Measurements from ENCODE around the gene OSBPL5.

The OSBPL5 gene

DNA sequence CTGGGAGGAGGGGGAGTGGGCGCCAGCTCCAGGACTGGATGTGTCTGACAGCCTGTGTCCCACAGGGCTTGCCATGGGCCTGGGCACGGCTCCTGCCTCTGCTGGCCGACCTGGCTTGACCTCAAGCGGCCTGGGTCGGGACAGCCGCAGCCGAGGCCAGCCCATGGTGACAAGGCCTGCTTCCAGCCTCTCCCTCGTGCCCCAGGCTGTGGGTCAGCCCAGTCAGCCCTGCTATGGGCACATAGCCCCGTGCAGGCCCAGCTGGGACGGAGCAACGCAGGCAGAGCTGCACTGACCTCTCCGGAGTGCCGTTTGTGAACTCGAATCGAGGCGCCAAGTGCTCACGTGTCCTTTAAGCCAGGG, 17.9 kb downstream of the OSBPL5 start:
- DNase-seq = no peak

DNA sequence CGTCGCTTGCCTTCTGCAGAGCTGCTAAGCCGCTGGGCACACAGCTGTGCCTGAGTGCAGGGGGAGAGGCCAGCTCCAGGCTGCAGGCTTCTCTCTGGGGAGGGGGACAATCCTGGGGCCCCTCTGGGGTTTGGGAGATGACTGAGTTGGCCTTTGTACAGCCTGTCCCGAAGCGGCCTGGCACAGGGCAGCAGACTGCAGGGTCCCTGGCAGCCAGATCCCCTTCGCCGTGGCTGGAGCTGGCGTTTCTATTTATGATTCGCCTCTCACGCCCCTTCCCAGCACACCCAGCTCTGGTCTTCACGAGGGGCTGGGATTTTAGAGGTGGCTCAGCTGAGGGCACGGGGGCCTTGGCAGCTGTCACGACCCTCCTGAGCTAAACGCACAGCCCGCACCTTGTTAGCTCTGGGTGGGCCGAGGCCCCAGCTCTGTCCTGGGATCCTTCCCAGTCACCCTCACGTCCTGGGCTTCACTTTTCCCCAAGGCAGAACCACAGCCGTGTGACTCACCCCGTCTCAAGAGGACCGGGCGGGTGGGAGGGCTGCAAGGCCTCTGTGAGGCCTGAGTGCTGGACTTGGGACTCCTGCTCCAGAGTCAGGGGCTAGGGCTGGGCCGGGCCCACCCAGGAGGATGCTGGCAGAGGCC, 18.4 kb downstream of the OSBPL5 start:
- DNase-seq = no peak

DNA sequence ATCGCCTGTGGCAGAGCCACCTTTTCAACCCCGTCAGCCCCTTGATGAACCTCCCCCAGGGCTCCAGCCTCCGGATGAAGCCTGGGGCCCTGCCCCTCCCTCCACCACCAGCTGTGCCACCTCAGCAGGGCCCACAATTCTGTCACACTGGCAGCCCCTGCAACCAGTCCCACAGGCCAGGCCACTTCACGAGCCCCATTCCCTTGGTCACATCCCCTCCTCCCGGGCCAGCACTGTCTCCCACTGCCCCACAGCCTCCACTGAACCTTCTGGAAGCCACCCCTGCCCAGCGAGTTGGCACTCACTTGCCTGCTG, 19.9 kb downstream of the OSBPL5 start:
- no peak for DNase-seq

DNA sequence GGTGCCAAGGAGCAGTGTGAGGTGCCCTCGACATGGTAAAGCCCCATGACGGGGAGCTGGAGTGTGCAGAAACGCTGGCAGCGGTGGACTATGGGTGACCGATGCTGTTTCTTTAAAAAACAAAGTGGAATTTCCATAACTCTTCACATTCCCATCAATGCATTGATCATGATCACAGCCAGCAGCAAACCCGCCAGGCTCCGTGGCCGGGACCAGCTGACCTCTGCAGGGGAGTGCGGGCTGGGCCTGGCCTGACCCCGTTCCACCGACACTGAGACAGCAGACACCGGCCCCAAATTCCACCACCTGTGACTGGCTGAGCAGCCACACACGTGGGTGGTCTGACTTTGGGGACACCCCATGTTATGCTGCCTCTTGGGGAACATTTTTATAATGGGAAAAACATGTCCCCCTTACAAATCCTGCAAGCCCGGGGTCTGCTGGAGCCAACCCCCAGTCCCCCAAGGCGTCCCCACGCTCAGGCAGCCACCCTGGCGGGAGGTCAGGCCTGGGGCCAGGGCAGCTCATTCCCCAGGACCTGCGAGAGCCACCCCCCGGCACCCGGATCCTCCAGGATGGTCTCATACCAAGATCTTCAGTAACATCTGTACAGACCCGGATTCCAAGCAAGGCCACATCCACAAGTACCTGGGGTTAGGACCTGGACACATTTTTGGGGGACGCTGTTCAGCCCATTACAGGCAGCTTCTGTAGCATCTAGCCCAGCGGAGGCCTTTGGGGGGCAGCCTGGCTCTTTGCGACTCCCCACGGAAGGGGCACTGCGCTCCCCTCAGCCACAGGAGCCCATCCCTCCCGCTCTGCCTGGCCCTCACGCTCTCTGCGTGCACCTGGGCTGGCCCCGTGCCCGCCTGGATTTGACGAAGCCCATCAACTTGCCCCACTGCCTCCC, 20.6 kb downstream of the OSBPL5 start:
- DNase-seq = no peak

DNA sequence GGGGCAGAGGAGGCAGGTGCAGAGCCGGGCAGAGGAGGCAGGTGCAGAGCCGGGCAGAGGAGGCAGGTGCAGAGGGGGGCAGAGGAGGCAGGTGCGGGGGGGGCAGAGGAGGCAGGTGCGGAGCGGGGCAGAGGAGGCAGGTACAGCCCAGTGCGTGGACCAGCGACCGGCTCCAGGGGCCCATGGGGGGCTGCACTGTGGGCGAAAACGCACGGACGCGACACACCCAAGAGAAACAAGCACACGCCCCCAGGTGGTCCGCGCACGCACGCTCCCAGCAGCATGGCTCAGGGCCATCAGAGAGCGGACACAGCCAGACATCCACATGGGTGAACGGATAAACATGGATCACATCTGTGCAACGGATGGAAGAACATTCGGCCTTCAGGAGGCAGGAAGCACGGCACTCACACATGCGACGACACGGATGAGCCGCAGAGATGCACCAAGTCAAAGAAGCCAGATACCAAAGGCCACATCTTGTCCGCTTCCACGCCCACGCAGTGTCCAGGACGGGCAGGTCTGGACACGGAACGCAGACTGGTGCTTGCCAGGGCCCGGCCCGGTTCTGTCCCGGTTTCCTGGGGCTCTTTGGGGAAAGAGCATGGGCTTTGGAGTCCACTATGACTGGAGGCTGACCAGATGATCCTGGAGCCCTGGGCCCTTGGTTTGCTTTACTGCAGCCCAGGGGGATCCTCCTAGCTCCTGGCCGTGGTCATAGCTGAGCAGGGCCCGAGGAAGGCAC, 21.8 kb downstream of the OSBPL5 start:
- no peak for DNase-seq

DNA sequence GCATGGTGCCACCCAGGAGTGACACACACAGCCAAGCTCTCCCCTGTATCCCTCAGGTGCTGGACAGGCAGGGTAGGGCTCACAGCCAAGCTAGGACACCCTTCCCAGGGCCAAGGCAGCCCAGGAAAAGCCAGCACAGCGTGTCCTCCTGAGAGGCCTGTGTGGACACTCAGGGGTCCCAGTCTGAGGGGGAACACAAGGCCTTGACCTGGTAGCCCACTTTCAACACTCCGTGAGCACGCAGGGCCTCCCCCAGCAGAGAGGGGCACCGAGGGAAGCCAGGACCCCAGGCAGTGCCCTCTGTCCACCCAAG, 24.9 kb downstream of the OSBPL5 start:
- no peak for DNase-seq

DNA sequence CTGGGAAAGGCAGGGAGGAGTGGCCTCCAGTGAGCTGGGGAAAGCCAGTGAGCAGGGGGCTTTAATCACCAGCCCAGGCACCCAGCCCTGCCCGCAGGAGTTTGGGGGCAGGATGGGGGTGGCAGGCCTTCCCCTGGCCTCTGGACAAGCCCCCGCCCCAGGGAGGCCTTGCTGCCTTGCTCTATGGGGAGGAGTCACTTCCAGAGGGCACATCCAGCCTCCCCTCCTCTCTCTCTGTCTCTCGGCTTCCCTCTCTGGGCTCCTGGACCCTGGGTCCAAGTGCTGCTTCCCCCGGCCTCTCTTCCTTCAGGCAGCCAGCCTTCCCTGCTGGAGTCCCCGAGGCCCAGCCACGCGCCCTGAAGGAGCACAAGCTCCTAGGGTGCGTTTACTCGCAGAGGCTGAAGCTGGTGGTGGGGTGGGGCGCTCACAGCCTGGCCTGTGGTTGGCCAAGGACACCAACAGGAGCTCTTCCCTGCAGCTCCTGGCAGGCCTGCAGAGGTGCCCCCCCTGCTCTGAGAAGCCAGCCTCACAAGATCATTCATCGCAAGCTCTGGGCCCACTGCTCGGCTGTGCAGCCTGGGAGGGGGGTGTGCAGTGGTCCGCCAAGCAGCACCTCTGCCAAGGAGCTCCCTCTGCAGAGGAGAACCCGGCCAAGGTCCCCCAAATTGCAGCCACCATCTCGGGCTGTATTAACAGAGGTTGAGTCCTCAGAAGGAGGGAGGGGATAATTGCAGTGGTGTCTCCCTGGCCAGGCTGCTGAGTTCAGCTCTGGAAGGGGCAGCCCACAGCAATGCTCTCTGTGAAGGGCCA, 25.4 kb downstream of the OSBPL5 start:
- DNase-seq = no peak

DNA sequence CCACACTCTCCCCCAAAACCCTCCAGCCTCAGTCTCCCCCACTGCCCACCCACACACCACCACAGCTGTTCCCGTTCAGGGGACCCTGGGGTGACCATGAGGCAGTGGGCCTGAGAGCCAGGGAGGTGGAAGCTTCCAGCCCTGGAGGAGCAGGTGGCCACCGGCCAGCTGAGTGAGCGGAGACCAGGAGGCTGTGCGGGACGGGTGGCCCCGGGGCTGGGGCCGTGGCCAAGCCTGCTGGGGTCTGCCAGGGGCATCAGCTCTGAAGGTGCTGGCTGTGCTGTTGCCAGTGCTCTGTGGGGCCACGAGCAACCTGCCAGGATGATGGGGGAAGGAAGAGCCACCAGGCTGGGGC, 26.0 kb downstream of the OSBPL5 start:
- no peak for DNase-seq

DNA sequence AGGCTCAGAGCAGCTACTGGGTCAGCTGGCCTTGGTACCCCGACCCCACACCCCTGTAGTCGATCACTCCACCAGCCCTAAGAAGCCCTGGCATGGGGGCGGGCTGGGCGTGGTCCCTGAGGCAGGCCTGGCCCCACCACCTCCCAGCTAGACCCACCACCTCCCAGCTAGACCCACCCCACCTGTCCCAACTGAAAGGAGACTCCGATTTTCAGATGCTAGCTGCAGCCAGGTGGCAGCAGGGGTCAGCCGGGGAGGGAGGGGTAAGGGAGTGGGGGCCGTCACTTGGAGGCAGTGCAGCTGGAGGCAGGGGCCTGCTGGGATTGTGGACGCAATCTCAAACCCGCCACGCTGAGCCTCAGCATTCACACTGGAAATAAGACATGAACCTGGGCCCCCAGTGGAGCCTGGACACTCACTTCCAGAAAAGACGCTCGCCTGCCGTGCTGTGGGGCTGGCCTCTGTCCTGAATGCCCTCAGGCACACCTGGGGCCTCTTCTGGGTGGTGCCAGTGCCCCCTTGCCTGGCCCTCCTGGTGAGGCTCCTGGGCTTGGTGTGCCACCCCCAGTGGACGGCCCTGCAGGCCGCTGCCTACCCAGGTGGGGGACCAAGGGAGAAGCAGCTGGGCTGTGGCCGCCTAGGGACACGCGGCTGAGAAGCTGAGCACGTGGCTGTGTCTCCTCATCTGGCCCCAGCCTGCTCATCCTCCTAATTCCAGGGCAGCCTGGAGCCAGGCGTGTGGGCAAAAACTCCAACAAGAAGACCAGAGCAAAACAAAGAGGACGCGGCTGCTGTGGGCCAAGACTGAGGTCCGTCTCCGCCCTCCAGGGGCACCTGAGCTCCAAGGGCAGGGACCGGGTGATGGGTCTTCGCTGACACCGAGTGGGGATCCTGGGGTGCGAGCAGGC, 26.7 kb downstream of the OSBPL5 start:
- no peak for DNase-seq

DNA sequence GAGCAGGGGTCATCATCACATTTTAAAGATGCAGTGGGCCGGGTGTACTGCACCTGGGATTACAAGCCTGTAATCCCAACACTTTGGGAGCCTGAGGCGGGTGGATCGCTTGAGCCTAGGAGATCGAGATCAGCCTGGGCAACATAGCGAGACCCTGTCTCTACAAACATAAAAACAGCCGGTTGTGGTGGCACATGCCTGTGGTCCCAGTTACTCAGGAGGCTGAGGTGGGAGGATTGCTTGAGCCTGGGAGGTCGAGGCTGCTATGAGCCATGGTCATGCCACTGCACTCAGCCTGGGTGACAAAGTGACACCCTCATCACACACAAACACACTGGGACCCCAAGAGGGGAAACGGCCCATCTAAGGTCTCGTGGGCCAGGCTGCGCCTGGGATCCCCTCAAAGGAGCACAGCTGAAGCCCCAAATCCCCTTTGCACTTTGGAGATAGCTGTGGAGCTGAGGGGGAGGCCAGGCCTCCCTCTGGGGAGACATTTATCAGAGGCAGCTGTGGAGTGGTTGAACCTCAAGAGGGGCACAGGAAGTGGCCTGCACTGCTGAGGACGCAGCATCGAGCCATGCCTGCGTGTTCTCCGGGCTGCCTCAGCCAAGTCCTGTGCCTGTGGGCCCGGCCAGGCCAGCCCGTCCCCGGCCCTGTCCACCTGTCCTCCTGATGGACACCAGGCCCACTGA, 27.5 kb downstream of the OSBPL5 start:
- no peak for DNase-seq

DNA sequence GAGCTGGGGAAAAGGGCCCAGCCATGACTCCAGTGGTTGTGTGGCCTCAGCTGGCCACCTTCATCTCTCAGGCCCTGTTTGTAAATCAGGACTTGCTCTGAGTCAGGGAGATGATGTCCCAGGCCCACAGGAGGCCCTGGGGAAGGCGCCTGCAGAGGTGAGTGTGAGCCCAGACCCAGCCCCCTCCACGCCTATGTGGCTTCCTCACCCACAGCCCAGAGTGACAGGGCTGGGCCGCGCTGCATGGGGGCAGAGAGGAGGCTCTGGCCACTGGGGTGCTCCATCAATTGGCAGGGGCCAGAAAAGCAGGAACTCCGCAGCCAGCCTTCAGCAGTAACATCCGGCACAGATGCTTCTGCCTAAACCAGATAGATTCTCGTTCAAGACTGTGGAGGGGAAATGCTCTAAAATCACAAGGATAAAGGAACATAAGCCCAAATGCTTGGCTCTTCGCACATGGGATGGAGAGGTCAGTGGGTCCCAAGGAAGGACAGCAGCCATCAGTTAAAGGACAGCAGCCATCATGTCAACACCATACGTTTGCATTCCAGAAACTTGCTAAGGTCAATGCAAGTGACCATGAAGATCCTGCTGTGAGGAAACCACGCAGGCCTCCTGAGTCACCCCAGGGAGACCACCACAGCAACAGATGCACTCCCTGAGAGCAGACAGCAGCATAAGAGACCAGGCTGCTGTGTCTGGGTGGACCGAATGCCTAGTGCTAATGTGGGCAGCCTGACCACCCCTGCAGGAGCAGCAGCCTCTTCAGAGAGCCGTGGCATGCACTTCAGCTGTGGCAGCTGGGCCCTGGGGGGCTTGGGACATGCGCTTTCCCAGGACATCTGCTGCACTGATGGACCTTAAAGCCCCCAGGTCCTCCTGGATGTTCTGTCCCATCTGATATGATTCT, 28.3 kb downstream of the OSBPL5 start:
- DNase-seq = no peak

DNA sequence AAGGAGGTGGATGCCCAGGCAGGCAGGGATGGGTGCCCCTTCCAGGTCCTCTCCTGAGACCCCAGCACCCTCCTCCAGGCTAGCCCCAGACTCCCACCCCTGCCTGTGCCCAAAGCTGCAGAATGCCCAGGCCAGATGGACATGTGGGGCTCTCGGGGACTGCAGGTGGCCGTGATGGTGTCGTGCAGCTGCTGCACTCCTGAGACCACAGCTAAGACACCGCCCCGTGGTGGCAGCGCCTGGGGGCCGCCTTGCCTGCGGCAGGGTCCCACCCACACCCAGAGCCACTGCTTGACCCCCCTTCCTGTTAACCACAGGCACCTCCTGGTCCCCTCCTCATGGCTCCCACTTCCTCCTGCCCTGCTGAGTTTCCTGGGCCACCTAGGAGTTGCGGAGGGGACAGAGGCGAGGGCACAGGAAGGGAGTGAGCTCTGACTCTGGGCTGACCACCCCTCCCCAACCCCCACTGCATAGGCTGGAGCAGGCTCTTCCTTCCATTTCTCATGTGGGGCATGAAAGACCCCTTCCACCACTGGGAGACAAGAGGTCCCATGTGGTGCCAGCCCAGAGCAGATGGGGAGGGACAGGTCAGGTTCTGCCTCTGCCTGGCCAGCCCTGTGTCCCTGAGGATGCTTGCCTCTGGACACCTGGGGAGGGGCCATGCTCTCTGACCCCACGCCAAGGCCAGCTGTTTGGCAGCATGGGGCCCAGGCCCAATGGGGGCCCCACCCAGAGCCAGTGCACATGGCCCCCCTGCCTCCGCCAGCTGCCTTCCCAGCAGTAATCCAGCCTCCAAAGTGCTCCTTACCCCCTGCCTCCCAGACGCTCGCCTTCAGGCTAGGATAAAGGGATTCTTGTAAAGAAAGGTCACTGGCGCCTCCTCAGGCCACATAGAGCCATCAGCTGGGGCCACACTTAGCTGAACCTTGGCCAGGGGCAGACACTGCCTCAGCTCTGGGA, 29.3 kb downstream of the OSBPL5 start:
- DNase-seq = no peak

DNA sequence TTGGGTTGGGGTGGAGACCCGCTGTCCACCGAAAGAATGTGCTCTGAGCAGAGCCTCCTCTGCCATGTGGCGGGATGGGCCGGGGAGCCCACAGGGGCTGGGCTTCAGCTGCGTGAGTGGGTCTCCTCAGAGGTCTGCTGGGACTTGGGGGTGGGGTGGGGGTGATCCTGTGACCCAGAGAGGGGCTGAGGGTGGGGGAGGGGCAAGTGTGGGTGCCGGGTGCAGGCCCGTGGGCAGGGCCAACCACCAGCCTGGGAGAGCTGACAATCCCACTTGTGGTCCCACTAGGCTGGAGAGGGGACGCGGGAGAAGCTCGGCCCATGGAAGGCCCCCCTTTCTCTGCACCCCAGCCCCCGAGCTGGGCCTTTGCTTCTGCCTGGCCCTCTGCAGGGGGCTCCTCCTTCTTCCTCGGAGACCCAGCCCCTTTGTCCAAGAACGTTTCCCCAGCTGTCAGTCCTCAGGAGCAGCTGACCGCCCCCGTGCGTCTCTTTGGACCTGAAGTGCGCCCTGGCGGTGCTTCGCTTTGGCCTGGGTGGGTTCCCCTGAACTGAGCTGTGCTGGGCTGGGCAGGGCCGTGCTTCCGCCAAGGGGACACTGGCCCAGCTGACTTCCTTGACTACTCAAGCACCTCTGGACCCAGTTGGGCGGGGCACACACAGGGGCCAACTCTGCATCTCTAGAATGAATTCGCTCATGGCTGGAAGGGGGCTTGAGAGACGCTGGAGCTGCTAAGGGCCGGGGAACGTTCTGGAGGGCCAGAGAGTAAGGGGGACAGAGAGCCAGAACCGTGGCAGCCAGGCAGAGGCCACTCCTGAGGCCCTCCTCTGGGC, 30.2 kb downstream of the OSBPL5 start:
- DNase-seq = no peak

DNA sequence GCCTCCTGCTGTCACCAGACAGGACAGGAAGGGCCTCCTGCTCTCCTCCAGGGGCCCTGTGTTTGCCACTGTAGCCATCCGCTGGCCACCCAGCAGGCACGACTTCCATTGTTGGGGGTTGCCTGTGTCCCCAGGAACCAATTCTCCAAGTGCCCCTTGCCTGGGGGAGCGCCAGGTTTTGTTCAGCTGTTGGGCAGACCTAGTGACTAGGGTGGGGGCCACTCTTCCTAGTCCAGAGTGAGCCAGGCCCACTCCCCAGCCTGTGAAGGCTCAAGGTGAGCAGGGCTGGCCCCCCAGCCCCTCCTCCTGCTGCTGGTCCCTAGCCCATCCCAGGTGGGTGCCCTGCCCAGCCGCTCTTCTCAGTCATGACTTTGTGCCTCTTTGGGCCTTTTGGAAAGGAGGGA, 30.9 kb downstream of the OSBPL5 start:
- no peak for DNase-seq

DNA sequence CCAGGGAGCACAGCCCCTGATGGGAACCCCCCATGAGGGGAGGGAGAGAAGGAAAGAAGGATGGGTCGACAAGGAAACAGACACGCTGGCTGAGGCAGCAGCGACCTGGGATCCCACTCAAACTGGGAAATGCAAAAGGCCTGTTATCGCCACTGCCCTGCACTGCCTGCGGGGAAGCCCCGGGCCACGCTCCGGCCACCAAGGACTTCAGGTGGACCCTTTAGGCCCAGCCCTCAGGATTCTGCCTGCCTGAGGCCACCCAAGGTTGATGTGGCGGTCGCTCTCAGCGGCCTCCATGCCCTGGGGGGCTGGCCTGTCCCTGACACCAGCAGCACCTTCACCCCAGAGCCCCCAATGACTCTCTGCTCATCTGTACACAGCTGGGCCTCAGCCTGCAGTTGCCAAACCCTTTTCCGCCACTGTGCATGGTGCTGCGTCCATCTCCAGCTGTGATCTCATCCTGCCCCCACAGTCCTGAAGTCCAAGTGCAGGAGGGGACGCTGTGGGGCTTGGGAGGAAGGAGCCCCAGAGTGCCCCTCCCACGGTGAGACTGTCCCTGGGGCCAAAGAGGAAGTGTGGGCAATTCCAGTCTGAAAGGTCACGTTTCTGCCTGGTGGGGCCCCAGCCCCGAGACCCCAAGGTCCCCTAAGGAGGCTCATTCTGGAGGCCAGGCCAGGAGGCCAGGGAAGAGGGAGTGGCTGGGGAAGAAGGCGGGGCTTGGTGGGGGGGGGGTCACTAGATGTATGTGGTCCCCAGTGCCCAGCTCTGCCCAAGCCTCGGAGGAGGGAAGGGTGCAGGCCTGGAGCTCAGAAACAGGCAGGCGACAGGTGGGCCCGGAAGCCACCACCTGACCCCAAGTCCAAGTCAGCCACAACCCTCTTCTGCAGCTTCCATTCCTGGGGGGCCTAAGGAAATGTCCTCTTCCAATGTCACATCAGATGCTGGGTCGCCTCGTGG, 31.6 kb downstream of the OSBPL5 start:
- DNase-seq = no peak

DNA sequence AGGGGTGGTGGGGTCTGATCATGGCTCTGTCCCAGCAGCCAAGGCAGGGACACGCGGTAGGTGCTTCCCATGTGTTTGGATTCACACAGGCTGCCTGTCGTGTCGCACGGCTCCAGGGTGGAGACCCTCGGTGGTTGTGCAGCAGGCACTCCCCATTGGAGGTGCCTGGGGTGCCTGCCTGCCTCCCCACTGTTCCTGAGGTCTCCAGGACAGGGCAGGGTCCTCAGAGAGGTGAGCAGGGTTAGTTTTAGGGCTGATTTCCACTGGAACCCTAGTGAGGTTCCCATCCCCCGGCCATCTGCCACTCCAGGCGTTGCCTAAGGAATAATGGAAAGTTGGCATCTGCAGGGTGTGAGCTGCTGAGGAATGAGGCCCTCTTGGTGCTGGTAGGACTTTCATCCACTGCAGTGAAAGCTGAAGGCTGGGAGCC, 32.3 kb downstream of the OSBPL5 start:
- DNase-seq = no peak

DNA sequence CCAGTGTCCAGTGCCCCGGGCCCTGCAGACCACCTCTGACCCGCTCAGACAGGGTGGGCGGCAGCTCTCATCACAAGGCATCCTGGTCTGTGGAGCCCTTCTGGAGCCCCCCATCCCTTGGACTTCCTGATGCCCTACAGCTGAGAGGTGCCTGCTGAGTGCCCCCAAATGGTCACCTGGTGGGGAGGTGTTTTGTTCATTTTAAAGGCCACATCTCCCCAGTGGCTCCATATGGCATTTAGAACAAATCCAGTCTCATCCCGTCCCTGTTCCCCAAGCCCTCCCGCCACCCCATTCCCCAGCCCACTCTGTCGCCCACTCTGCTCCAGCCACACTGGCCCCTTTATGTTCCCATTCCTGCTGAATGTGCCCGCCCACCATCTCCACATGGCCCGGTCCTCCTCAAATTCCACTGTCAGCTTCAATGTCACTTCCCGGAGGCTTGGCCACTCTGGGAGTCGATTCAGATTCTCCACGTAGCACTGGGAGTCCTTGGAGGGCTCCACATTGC, 32.8 kb downstream of the OSBPL5 start:
- no peak for DNase-seq

Measured in SIG-M5 (cell line).